Nephron progenitor cell (in vitro differentiated cells): ENCODE results near the gene TPRKB.

Source experiments
- DNase-seq: peaks from one replicate; pipeline ENCODE4 v3.0.0; 2021
- H3K27ac Mint-ChIP-seq: 2 replicates; pipeline ENCODE4 v1.8.0; 2021; ENCODE audit warnings: mild to moderate bottlenecking, moderate library complexity, mixed read lengths
- H3K27me3 Mint-ChIP-seq: 2 replicates; pipeline ENCODE4 v1.8.0; 2021; ENCODE audit warnings: mild to moderate bottlenecking, low read depth, mixed read lengths; ENCODE audit not compliant: poor library complexity
- H3K36me3 Mint-ChIP-seq: 2 replicates; pipeline ENCODE4 v1.8.0; 2021; ENCODE audit warnings: low read depth, mixed read lengths
- H3K4me1 Mint-ChIP-seq: 2 replicates; pipeline ENCODE4 v1.8.0; 2021; ENCODE audit warnings: mixed read lengths
- H3K4me3 Mint-ChIP-seq: 2 replicates; pipeline ENCODE4 v1.8.0; 2021; ENCODE audit warnings: mild to moderate bottlenecking, moderate library complexity, mixed read lengths
- H3K9me3 Mint-ChIP-seq: 2 replicates; pipeline ENCODE4 v1.8.0; 2021; ENCODE audit warnings: mild to moderate bottlenecking, moderate library complexity, mixed read lengths
- CTCF ChIP-seq: fragments of 200-600 bp; sonication (generic); IDR thresholded peaks from 2 replicates; pipeline ENCODE4 v1.5.0; 2021; ENCODE audit warnings: antibody characterized with exemption

TPRKB gene

GRCh38 chr2:73716543-73717250, 20.4 kb downstream of the TPRKB start:
- Mint-ChIP-seq H3K36me3 (peaks cover 6% of the 10 kb centered on the region), H3K4me3 (no peak overlapping the region), H3K4me1 (no peaks in the 10 kb centered on the region), H3K27ac (no peak overlapping the region), H3K9me3 (peaks cover 45% of the 10 kb centered on the region), H3K27me3 (peaks cover 55% of the 10 kb centered on the region)
- no peak for TF ChIP-seq CTCF
- no peak for DNase-seq

DNA sequence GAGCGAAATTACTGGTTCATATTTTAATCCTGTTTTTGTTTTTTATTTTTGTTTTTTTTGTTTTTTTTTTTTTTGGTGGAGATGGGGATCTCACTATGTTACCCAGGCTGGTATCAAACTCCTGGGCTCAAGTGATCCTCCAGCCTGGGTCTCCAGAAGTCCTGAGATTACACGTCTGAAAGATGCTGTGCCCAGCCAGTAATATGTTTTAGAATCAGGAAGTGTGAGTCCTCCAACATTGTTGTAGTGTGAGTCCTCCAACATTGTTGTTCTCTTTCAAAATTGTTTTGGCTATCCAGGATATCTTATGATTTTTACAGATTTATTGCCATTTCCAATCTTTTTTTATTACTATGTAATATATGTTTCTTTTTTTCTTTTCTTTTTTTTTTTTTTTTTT, 23.1 kb downstream of the TPRKB start:
- H3K4me1 Mint-ChIP-seq = no peaks in the 10 kb centered on the region
- H3K4me3 Mint-ChIP-seq = no peak overlapping the region
- H3K27me3 Mint-ChIP-seq = peaks cover 74% of the 10 kb centered on the region
- no peak for TF ChIP-seq CTCF
- DNase-seq = no peak
- H3K36me3 Mint-ChIP-seq = peaks cover under 1% of the 10 kb centered on the region
- no peak overlapping the region for H3K27ac Mint-ChIP-seq
- H3K9me3 Mint-ChIP-seq = peaks cover 28% of the 10 kb centered on the region

GRCh38 chr2:73708527-73708926, 28.6 kb downstream of the TPRKB start:
- Mint-ChIP-seq H3K9me3 (peaks cover 8% of the 10 kb centered on the region), H3K36me3 (no peaks in the 10 kb centered on the region), H3K4me3 (no peak overlapping the region), H3K27me3 (peaks cover 71% of the 10 kb centered on the region), H3K4me1 (no peaks in the 10 kb centered on the region), H3K27ac (no peak overlapping the region)
- no peak for TF ChIP-seq CTCF
- DNase-seq = no peak

DNA sequence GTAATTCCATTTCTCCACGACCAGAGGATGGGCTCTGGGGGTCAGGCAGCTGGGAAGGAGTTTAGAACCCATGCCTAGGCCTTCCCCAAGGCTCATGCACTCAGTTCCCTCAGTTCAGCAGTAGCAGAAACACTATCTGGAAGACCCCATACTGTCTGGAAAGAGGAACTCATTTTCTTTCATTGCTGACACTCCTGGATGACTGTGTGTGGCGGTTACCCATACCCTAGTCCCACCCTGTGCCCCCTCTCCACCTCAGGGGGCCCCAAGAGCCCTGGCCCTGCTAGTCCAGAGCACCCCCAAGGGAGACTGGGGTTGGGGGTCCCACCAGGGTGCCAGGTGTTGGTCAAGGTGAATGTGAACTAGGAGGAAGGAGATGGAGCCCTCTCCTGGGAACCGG, 29.5 kb downstream of the TPRKB start:
- H3K36me3 Mint-ChIP-seq = no peaks in the 10 kb centered on the region
- H3K27me3 Mint-ChIP-seq = peaks cover 70% of the 10 kb centered on the region

GRCh38 chr2:73707058-73707457, 30.1 kb downstream of the TPRKB start:
- Mint-ChIP-seq H3K4me1 (no peaks in the 10 kb centered on the region), H3K4me3 (no peak overlapping the region), H3K27ac (no peak overlapping the region), H3K27me3 (peaks cover 68% of the 10 kb centered on the region), H3K9me3 (peaks cover 6% of the 10 kb centered on the region), H3K36me3 (no peaks in the 10 kb centered on the region)
- TF ChIP-seq CTCF = no peak
- DNase-seq = no peak

More for the DNA sequence above, 29.5 kb downstream of the TPRKB start:
- no peak overlapping the region for H3K4me3 Mint-ChIP-seq
- no peak for DNase-seq
- TF ChIP-seq CTCF = no peak
- H3K27ac Mint-ChIP-seq = no peak overlapping the region
- H3K9me3 Mint-ChIP-seq = peaks cover 6% of the 10 kb centered on the region
- no peaks in the 10 kb centered on the region for H3K4me1 Mint-ChIP-seq

GRCh38 chr2:73705091-73705490, 32.1 kb downstream of the TPRKB start:
- Mint-ChIP-seq H3K27ac (no peak overlapping the region), H3K36me3 (no peaks in the 10 kb centered on the region), H3K9me3 (peaks cover 6% of the 10 kb centered on the region), H3K27me3 (peaks cover 62% of the 10 kb centered on the region), H3K4me1 (no peaks in the 10 kb centered on the region), H3K4me3 (no peak overlapping the region)
- DNase-seq = no peak
- TF ChIP-seq CTCF = no peak
